ENCODE results near the gene GP9.
"Not testable (repeated sequence)": the region's sequence is repeated elsewhere in the genome, so short reads cannot be mapped to it uniquely, and the experiment has no call there.

GP9 gene

GRCh38 chr3:129104498-129105079 lies 44.0 kb downstream of the GP9 start:
- H3K27ac ChIP-seq = no peak overlapping the region
- H3K36me3 ChIP-seq = peaks cover 4 to 42% (median 11%) of the 10 kb centered on the region in 3 donors
- no peaks in the 10 kb centered on the region for H3K9me3 ChIP-seq
- intact Hi-C loops (cut with DNase I; ENCODE audit: low total_unique reads) = loop anchor here (10.0 kb wide), 1 partner anchor 130 kb away; no protein-coding TSS in a partner anchor
- no peak overlapping the region for H3K4me3 ChIP-seq
- DNase-seq = no peak
- H3K27me3 ChIP-seq = no peaks in the 10 kb centered on the region
- no peak for TF ChIP-seq CTCF (IDR thresholded peaks at IDR 0.05)
- H3K4me1 ChIP-seq = peaks cover 0 to 10% (median 0%) of the 10 kb centered on the region in 4 donors

- intact Hi-C loops (cut with DNase I; ENCODE audit: low total_unique reads) = loop anchor here (10.0 kb wide), 1 partner anchor 131 kb away; no protein-coding TSS in a partner anchor
- peaks cover 0 to 10% (median 0%) of the 10 kb centered on the region in 4 donors for H3K4me1 ChIP-seq
- no peak overlapping the region for H3K4me3 ChIP-seq
- no peaks in the 10 kb centered on the region for H3K27me3 ChIP-seq
- DNase-seq = no peak
- H3K36me3 ChIP-seq = peaks cover 7 to 39% (median 16%) of the 10 kb centered on the region in 3 donors
- H3K27ac ChIP-seq = no peak overlapping the region
- no peak for TF ChIP-seq CTCF (IDR thresholded peaks at IDR 0.05)
- no peaks in the 10 kb centered on the region for H3K9me3 ChIP-seq
These were observed 45.3 kb downstream of the GP9 start for GRCh38 chr3:129105862-129106261.

GRCh38 chr3:129106320-129106719 lies 45.7 kb downstream of the GP9 start:
- intact Hi-C loops (cut with DNase I; ENCODE audit: low total_unique reads) = loop anchor here (10.0 kb wide), 1 partner anchor 132 kb away; no protein-coding TSS in a partner anchor
- no peak for TF ChIP-seq CTCF (IDR thresholded peaks at IDR 0.05)
- Histone ChIP-seq H3K27me3 (no peaks in the 10 kb centered on the region), H3K9me3 (no peaks in the 10 kb centered on the region), H3K4me1 (peaks cover 0 to 10% (median 0%) of the 10 kb centered on the region in 4 donors), H3K4me3 (no peak overlapping the region), H3K36me3 (peaks cover 7 to 40% (median 17%) of the 10 kb centered on the region in 3 donors), H3K27ac (no peak overlapping the region)
- DNase-seq = no peak

GRCh38 chr3:129106866-129107565 lies 46.4 kb downstream of the GP9 start:
- Histone ChIP-seq H3K9me3 (no peaks in the 10 kb centered on the region), H3K27me3 (no peaks in the 10 kb centered on the region), H3K4me3 (no peak overlapping the region), H3K36me3 (peaks cover 7 to 38% (median 17%) of the 10 kb centered on the region in 3 donors), H3K27ac (no peak overlapping the region), H3K4me1 (peaks cover 0 to 10% (median 0%) of the 10 kb centered on the region in 4 donors)
- intact Hi-C loops (cut with DNase I; ENCODE audit: low total_unique reads) = loop anchor here (10.0 kb wide), 1 partner anchor 132 kb away; no protein-coding TSS in a partner anchor
- no peak for DNase-seq
- no peak for TF ChIP-seq CTCF (IDR thresholded peaks at IDR 0.05)

- peaks cover 0 to 10% (median 0%) of the 10 kb centered on the region in 4 donors for H3K4me1 ChIP-seq
- DNase-seq = no peak
These were observed 47.2 kb downstream of the GP9 start for GRCh38 chr3:129107793-129108192.

GRCh38 chr3:129111076-129111780 lies 50.6 kb downstream of the GP9 start:
- H3K4me3 ChIP-seq; H3K9me3 ChIP-seq; H3K4me1 ChIP-seq; H3K27me3 ChIP-seq; intact Hi-C loops (cut with DNase I; ENCODE audit: low total_unique reads); H3K27ac ChIP-seq; DNase-seq: not testable (repeated sequence)
- peaks cover 14 to 47% (median 26%) of the 10 kb centered on the region in 3 donors for H3K36me3 ChIP-seq

More at GRCh38 chr3:129107793-129108192, 47.2 kb downstream of the GP9 start:
- TF ChIP-seq CTCF (IDR thresholded peaks at IDR 0.05) = no peak
- intact Hi-C loops (cut with DNase I; ENCODE audit: low total_unique reads) = loop anchor here (10.0 kb wide), 1 partner anchor 133 kb away; no protein-coding TSS in a partner anchor
- Histone ChIP-seq H3K36me3 (peaks cover 7 to 38% (median 17%) of the 10 kb centered on the region in 3 donors), H3K27me3 (no peaks in the 10 kb centered on the region), H3K27ac (no peak overlapping the region), H3K9me3 (no peaks in the 10 kb centered on the region), H3K4me3 (no peak overlapping the region)

Data from tibial artery (tissue), 4 donors.